T-helper 1 cell treated with Interleukin-12 subunit alpha and Interleukin-12 subunit beta and Interleukin-4 antibody, amounts not matched to agents 30 ng/mL and 1 ng/mL, for 36 hours (primary cell): ENCODE measurements around the gene WWC1. TPM values are rescaled to one million over a fixed set of nuclear protein-coding genes. Genes with fewer than 3 reads are reported as not detected.
"Not testable (repeated sequence)": the region's sequence is repeated elsewhere in the genome, so short reads cannot be mapped to it uniquely, and the experiment has no call there.

Experiments used
- intact Hi-C: fragments of 100-400 bp; cut with micrococcal nuclease; formaldehyde crosslinking; loops from one replicate; pipeline ENCODE4 v1.15.1; 2024
- total RNA-seq: library from RNA; stranded (reverse); gene quantifications from 2 replicates; pipeline ENCODE4 v1.2.3, GENCODE V29; 2022

WWC1 gene
- total RNA-seq, 1 donor from 2014 or later, result not detected

DNA sequence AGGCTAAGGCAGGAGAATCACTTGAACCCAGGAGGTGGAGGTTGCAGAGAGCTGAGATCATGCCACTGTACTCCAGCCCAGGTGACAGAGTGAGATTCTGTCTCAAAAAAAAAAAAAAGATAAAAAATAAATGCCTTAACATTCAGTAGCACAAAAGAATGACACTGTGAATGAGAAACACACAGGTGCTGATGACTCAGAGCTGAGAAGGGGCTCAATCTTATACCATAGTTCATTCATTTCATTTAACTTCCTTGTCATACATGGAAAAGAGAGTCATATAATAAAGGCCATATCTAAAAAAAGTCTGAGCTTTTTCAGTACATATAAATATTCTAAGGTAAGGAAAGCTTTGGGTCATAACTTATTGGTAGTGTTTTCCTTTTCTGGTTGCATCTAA lies 40.6 kb downstream of the WWC1 start:
- intact Hi-C loops, result no loop called here

- intact Hi-C loops, result no loop called here
Observed at GRCh38 chr5:168334280-168334679, 42.8 kb downstream of the WWC1 start.

DNA sequence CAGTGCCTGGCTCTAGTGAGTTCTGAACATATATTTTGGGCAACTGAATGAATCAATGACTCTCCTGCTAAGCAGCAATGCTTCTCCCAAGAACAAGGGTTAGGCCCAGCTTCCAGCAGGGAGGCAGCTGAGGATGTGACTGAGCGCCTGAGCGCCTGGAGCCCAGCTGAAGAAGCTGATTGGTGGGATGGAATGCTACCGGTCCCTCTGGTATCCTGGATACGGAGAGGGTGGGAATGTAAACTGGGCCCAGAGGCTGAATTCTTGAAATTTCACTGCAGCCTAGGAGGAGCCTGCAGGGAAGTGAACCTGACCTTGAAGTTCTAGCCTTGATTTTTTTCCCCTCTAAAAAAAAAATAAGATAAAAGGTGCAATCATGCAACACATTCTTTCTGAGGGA lies 43.2 kb downstream of the WWC1 start:
- intact Hi-C loops, result no loop called here

DNA sequence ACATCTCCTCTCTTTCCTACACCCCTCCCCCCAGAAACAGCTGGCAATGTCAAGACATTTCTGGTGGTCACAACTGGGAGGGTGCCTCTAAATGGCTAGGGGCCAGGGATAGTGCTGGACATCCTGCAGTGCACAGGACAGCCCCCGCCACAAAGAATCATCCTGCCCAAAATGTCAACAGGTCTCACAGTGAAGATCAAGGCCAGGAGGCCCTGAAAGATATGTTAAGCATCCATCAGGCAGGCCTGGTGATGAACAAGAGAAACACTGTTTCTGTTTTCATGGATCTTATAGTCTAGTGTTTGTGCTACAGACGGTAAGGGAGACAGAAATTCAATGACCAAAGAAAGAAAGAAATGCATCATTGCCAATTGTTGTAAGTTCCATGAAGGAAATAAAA lies 45.9 kb downstream of the WWC1 start:
- intact Hi-C loops, result no loop called here

- intact Hi-C loops, result no loop called here
Observed at GRCh38 chr5:168339109-168339771, 47.8 kb downstream of the WWC1 start.

GRCh38 chr5:168339772-168340140 lies 48.3 kb downstream of the WWC1 start:
- intact Hi-C loops, result not testable (repeated sequence)

GRCh38 chr5:168340487-168340886 lies 49.0 kb downstream of the WWC1 start:
- intact Hi-C loops, result no loop called here

GRCh38 chr5:168341178-168341577 lies 49.7 kb downstream of the WWC1 start:
- intact Hi-C loops, result no loop called here

GRCh38 chr5:168342151-168342825 lies 50.8 kb downstream of the WWC1 start:
- intact Hi-C loops, result no loop called here

- intact Hi-C loops, result no loop called here
Observed at GRCh38 chr5:168342985-168343384, 51.5 kb downstream of the WWC1 start.

DNA sequence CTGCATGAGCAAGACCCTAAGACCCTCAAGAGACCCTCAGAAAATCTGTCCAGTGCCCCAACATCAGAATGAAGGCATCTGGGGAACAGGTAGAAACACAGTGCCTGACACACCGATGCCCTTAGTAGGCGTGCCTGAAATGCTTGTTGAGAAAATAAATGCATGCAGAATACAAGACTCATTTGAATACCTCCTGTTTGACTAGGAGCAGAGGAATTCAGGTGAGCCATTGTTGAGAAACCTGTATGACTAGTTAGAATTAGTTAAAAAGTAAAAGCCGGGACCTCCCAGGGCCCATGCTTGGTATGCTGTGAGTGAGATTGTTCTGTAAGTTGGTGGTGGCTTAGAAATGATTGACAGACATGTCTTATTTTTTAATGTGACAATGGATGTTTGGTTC lies 55.0 kb downstream of the WWC1 start:
- intact Hi-C loops, result no loop called here

- intact Hi-C loops, result no loop called here
Observed at GRCh38 chr5:168347368-168348083, 56.1 kb downstream of the WWC1 start.

- intact Hi-C loops, result no loop called here
Observed at GRCh38 chr5:168348084-168348414, 56.6 kb downstream of the WWC1 start.

- intact Hi-C loops, result no loop called here
Observed at GRCh38 chr5:168350315-168350714, 58.9 kb downstream of the WWC1 start.

DNA sequence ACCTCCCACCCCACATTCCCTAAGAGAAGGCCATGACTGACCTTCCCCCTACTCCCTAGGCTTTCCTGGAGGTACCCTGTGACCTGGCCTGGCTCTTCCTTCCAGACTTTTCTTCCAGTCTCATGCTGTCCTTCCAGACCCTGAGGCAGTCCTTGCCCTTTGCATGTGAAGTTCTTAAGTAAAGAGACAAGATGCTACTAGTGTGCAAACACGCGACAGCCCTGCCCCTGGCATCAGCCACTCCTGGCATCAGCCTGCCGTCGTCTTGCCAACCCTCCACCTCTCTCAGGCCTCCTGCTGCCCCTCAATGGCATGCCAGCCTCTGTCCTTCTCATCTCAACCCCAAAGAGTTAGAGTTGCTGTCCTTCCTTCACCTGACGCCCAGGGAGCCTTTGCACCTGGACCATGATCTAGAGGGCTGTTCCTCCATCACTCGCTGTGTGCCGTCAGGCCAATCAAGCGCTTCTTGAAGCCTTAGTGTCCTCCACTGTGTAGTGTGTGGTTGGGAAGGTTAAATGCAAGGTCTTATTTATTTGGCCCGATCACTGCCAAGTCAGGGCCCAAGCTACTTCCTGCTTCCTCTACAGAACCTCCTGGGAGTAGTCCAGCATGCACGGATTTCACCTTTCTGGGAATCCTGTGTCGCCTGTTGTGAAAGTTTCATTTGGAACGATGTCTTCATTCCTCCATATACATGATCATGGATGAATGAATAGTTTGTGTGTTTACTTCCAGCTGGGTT lies 61.9 kb downstream of the WWC1 start:
- intact Hi-C loops, result no loop called here

DNA sequence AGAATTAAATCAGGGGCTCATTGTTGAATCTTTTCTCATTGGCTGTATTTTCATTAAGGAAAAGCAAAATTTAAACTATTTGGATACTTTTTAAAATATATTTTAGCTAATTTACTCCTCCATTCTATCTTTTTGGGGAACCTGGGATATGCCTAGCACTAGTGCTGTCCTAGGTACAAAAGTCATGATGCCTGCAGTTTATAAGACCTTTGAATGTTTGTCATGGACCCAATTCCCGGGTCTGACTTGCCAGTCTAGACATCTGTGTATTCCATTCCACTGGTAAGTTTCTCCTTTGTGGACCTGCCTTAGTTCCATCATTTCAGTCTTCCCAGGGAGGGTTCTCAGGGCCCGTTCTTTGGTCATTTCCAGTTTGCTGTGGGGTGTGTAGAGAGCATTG lies 63.0 kb downstream of the WWC1 start:
- intact Hi-C loops, result no loop called here

- intact Hi-C loops, result no loop called here
Observed at GRCh38 chr5:168356171-168356570, 64.7 kb downstream of the WWC1 start.

- intact Hi-C loops, result no loop called here
Observed at GRCh38 chr5:168356592-168356991, 65.1 kb downstream of the WWC1 start.

DNA sequence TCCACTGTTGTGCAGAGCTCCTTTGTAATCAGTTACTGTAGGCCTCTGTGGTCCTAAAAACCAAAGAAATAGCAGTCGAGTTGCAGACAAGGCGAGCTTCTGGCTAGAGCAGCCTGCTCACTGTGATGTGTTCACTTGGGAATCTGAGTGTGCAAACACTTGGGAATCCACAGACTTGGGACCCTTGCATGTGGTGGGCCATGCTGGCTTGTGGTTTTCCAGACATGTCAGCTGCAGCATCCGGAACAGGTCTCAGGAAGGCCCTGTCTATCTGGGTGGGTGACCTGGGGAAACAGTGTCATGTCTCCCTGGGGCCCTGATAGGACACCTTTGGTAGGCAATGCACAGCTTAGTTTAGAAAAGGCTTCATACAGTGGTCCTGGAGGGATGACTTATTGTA lies 66.4 kb downstream of the WWC1 start:
- intact Hi-C loops, result no loop called here

- intact Hi-C loops, result no loop called here
Observed at GRCh38 chr5:168359820-168360460, 68.5 kb downstream of the WWC1 start.

- intact Hi-C loops, result no loop called here
Observed at GRCh38 chr5:168360521-168361285, 69.3 kb downstream of the WWC1 start.
